Stimulated activated CD8-positive, alpha-beta memory T cell treated with anti-CD3 and anti-CD28 coated beads, Interleukin-4, amount 100 ng/mL, for 4 hours (primary cell): ENCODE measurements around the gene KMT2D.

ENCODE experiments used
- DNase-seq, 2 donors: peaks; one replicate each; pipeline ENCODE4 v3.0.0-alpha.2; 2020; ENCODE audit warnings: low read depth in 2 of 2, low spot score in 1 of 2

The KMT2D gene

DNA sequence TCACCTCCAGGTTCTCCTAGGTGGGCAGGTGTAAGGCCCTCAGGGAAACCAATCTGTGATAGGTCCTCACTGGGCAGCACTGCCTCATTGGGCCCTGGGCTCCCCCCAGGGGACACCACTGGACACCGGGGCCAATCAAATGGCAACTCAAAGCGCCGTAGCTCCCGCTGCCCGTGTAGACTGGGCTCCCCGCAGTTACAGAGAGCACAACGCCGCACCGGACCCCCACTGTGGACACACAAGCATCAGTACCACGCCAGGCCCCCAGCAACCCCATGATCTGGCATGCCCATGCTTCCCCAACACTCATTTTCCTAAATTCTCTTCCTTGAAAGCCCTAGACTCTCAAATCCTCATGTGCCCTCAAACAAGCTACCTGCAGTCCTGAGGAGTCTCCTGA lies 6.1 kb downstream of the KMT2D start:
- DNase-seq, result no peak

GRCh38 chr12:49054096-49054495 lies 6.5 kb downstream of the KMT2D start:
- DNase-seq, result no peak

GRCh38 chr12:49052451-49053208 lies 8.0 kb downstream of the KMT2D start:
- no peak for DNase-seq

GRCh38 chr12:49051777-49052438 lies 8.7 kb downstream of the KMT2D start:
- DNase-seq, result no peak

- no peak for DNase-seq
Observed at GRCh38 chr12:49051373-49051764, 9.2 kb downstream of the KMT2D start.

- DNase-seq, result no peak
Observed at GRCh38 chr12:49050507-49051372, 9.9 kb downstream of the KMT2D start.

- DNase-seq, result no peak
Observed at GRCh38 chr12:49049566-49050224, 10.9 kb downstream of the KMT2D start.

DNA sequence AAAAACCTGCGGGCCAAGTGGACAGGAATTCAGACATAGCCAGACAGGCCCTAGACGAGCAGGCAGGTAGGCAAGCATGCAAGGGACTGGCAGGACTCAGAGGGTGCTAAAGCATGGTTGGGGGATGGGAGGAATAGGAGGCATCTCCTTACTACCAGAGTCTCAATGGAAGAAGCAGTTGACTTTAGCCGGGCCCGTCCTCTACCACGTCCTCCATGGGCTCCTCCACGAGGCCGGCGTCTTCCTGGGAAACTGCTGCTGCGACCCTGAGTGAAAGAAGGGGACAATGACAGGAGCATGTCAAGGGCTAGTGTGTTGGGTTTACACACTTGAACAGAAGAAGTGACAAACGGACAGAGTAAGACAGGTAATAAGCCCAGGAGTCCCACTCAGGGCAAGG lies 11.6 kb downstream of the KMT2D start:
- DNase-seq, result no peak

DNA sequence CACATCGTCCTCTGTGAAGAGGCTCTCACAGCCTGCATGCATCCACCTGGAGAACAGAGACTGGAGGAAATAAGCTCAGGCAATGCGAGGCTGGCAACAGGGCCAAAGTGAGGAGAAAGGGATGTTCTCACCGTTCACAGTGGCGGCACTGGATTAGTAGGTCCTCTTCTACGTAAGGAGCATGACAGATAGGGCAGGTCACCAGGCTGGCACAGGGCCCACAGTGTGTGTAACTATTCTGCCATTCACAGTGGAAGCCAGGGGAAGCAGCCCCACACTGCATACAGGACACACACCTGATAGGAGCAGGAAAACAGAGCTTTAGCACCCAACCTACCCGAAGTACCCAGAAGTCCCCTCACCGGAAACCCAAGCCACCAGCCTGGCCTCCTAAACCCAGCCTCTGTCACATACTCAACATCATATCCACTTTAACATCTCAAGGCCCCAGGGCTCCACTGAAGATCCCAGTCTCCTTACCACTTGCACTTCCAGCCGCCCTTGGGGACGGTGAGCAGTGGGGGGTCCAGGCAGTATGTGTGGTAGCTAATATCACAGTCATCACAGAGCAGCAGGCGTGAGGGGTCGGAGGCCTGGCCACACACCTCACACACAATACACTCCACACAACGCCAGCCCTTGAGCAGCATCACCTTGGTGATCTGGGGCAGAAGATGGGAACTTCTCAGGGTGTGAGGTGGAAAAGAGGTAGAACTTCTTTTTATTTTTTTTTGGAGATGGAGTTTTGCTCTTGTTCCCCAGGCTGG lies 14.3 kb downstream of the KMT2D start:
- no peak for DNase-seq

GRCh38 chr12:49044660-49045059 lies 15.9 kb downstream of the KMT2D start:
- DNase-seq, result no peak

DNA sequence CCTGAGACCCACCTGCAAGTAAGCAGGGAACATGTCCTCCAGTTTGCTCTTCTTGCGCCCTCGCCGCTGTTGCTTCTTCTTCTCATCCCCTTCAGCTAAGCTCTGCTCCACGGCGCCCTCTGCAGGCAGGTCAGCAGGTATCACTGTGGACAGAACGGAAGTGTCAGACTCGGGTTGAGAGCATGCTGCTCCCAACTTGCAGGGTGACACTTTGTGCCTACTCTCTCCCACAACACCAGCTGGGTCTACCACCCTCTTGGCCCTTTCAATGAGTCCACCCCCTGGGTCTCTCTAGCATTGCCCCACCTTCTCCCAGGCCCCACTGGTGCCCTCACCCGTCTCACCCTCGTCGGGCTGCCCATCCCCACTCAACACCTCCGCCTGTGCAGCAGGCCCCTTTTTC lies 16.7 kb downstream of the KMT2D start:
- peak; percentile 40 to 75 for DNase-seq

- no peak for DNase-seq
Observed at GRCh38 chr12:49043241-49043640, 17.4 kb downstream of the KMT2D start.

GRCh38 chr12:49041881-49042484 lies 18.6 kb downstream of the KMT2D start:
- DNase-seq, result no peak

- no peak for DNase-seq
Observed at GRCh38 chr12:49041036-49041880, 19.3 kb downstream of the KMT2D start.

- DNase-seq, result no peak
Observed at GRCh38 chr12:49040364-49040855, 20.2 kb downstream of the KMT2D start.

GRCh38 chr12:49039421-49040363 lies 20.9 kb downstream of the KMT2D start:
- no peak for DNase-seq

- no peak for DNase-seq
Observed at GRCh38 chr12:49038291-49038955, 22.2 kb downstream of the KMT2D start.

DNA sequence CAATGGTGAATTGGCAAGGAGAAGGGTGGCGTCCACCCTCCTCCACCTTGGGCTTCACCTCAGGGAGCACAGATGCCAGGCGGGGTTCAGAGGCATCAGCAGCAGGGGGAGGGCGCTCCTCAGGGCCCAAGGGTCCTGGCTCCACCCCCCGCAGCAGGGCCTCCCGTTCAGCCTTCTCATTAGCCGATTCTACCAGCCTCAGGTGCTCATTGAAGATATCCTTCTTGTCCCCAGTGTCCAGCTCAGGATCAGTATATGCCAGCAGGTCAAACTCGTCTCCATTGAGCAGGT lies 22.7 kb downstream of the KMT2D start:
- no peak for DNase-seq
